Panc1 (cell line): ENCODE measurements around the gene MCU. TPM values are rescaled to one million over a fixed set of nuclear protein-coding genes. Genes with fewer than 3 reads are reported as not detected.

ENCODE experiments used
- ATAC-seq: fragments of 200-7000 bp; cut with Tn5 transposase; 2 replicates; pipeline ENCODE4 v1.9.1; 2020; ENCODE audit warnings: mild to moderate bottlenecking, moderate library complexity
- BruUV-seq: library from RNA; stranded (reverse); fragments of 400-500 nt; replicated peaks from 2 replicates; lab custom pipeline; 2021; lab: Mats Ljungman, UMichigan
- CTCF ChIA-PET: fragments of 300-600 bp; sonication (Branson Sonifier 250); formaldehyde crosslinking; loops from one replicate; lab custom pipeline; 2022; ENCODE audit warnings: antibody characterized with exemption; lab: Charles Lee
- POLR2A ChIA-PET: fragments of 300-600 bp; sonication (Branson Sonifier 250); formaldehyde crosslinking; loops from one replicate; lab custom pipeline; 2022; ENCODE audit warnings: antibody characterized with exemption; lab: Charles Lee
- DNase-seq: peaks from one replicate; pipeline ENCODE4 v3.0.0-alpha.2; 2010; ENCODE audit warnings: low read depth, low spot score
- H3K27ac ChIP-seq: 2 replicates; pipeline ENCODE4 v1.5.1; 2011; ENCODE audit warnings: mild to moderate bottlenecking, low read length, inconsistent platforms
- H3K27me3 ChIP-seq: fragments of 200-500 bp; sonication (Bioruptor generic); 2 replicates; pipeline ENCODE4 v1.6.0; 2014; ENCODE audit warnings: low read length, inconsistent platforms; ENCODE audit not compliant: control insufficient read depth, insufficient read depth
- H3K36me3 ChIP-seq: fragments of 200-500 bp; sonication (Bioruptor generic); 2 replicates; pipeline ENCODE4 v1.5.1; 2014; ENCODE audit warnings: inconsistent platforms, mild to moderate bottlenecking, low read length, moderate library complexity; ENCODE audit not compliant: control insufficient read depth, insufficient read depth
- H3K4me1 ChIP-seq: 2 replicates; pipeline ENCODE4 v1.5.1; 2011; ENCODE audit warnings: inconsistent platforms, mild to moderate bottlenecking, low read length, moderate library complexity; ENCODE audit not compliant: control insufficient read depth, insufficient read depth
- H3K4me3 ChIP-seq, 2 experiments: 2 replicates each; pipeline ENCODE4 v1.5.1; 2011 to 2012; ENCODE audit warnings: low read depth in 2 of 2, low read length in 2 of 2, mild to moderate bottlenecking in 2 of 2, inconsistent platforms in 1 of 2, moderate library complexity in 1 of 2
- H3K9me3 ChIP-seq: fragments of 200-500 bp; sonication (Bioruptor generic); 2 replicates; pipeline ENCODE4 v1.5.1; 2014; ENCODE audit warnings: low read depth, mild to moderate bottlenecking, inconsistent platforms, low read length, moderate library complexity; ENCODE audit not compliant: control insufficient read depth, insufficient read depth
- CTCF ChIP-seq: fragments of 450-650 bp; IDR thresholded peaks from 2 replicates; pipeline ENCODE4 v1.5.1; 2017; ENCODE audit warnings: mild to moderate bottlenecking
- POLR2AphosphoS5 ChIP-seq: IDR thresholded peaks from 2 replicates; pipeline ENCODE4 v1.6.1; 2012; ENCODE audit warnings: mild to moderate bottlenecking, low read depth, low read length, moderate library complexity
- SIN3A ChIP-seq: IDR thresholded peaks from 2 replicates; pipeline ENCODE4 v1.6.1; 2012; ENCODE audit warnings: low read depth, mild to moderate bottlenecking, low read length, moderate library complexity, borderline replicate concordance; ENCODE audit not compliant: insufficient read depth
- TCF7L2 ChIP-seq: IDR thresholded peaks from 2 replicates; pipeline ENCODE4 v1.6.1; 2011; ENCODE audit warnings: mild to moderate bottlenecking, low read depth, low read length, inconsistent platforms
- in situ Hi-C: cut with HindIII; loops from 2 replicates; pipeline ENCODE4 v1.10.0; 2016; ENCODE audit warnings: low sequenced_read_pairs, low pct_unique_long_range_greater_than_20kb
- intact Hi-C: fragments of 100-400 bp; cut with micrococcal nuclease; formaldehyde crosslinking; loops from one replicate; pipeline ENCODE4 v1.10.0; 2022; ENCODE audit not compliant: unreplicated experiment
- total RNA-seq: library from RNA; stranded (reverse); gene quantifications from one replicate; pipeline ENCODE4 v1.2.1, GENCODE V29; 2021; ENCODE audit not compliant: unreplicated experiment
- TF ChIP-seq, protein P1 (sequence below), 2 experiments: IDR thresholded peaks; 2 replicates each; pipeline ENCODE4 v1.6.1; 2011 to 2012; ENCODE audit warnings: low read depth in 2 of 2, control low read depth in 1 of 2, low read length in 1 of 2, mild to moderate bottlenecking in 1 of 2, moderate library complexity in 1 of 2; ENCODE audit not compliant: insufficient read depth in 1 of 2

Gene MCU
- total RNA-seq, 1 experiment from 2014 or later = 31.6 TPM

DNA sequence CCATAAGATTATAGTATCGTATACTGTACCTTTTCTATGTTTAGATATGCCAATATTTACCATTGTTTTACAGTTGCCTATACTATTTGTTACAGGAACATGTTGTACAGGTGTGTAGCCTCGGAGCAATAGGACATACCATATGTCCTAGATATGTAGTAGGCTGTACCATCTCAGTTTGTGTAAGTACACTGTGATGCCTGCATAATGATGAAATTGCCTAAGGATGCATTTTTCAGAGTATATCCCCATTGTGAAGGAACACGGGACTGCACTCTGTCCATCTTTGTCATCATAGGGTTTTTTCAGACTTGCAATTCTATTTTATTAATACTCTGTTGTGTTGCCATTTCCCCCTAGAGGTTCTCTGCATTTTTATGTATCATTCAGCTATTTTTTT, 50.1 kb downstream of the MCU start:
- TF ChIP-seq POLR2AphosphoS5 (no peak), TCF7L2 (no peak), CTCF (no peak), SIN3A (no peak)
- TF ChIP-seq, protein P1, sequence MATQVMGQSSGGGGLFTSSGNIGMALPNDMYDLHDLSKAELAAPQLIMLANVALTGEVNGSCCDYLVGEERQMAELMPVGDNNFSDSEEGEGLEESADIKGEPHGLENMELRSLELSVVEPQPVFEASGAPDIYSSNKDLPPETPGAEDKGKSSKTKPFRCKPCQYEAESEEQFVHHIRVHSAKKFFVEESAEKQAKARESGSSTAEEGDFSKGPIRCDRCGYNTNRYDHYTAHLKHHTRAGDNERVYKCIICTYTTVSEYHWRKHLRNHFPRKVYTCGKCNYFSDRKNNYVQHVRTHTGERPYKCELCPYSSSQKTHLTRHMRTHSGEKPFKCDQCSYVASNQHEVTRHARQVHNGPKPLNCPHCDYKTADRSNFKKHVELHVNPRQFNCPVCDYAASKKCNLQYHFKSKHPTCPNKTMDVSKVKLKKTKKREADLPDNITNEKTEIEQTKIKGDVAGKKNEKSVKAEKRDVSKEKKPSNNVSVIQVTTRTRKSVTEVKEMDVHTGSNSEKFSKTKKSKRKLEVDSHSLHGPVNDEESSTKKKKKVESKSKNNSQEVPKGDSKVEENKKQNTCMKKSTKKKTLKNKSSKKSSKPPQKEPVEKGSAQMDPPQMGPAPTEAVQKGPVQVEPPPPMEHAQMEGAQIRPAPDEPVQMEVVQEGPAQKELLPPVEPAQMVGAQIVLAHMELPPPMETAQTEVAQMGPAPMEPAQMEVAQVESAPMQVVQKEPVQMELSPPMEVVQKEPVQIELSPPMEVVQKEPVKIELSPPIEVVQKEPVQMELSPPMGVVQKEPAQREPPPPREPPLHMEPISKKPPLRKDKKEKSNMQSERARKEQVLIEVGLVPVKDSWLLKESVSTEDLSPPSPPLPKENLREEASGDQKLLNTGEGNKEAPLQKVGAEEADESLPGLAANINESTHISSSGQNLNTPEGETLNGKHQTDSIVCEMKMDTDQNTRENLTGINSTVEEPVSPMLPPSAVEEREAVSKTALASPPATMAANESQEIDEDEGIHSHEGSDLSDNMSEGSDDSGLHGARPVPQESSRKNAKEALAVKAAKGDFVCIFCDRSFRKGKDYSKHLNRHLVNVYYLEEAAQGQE (IDR thresholded peaks at IDR 0.05; ENCODE audit: insufficient read depth in 1 of 2, low read depth in 2 of 2, low read length in 1 of 2) = no peak
- in situ Hi-C loops = no loop called here

GRCh38 chr10:72742797-72743196, 50.9 kb downstream of the MCU start:
- H3K27ac ChIP-seq = no peak overlapping the region
- no TSS peak for BruUV-seq
- CTCF ChIA-PET = no interaction called here

More for the DNA sequence above, 50.1 kb downstream of the MCU start:
- H3K27ac ChIP-seq = no peak overlapping the region
- ATAC-seq (no peak), DNase-seq (no peak)
- intact Hi-C loops = no loop called here
- H3K36me3 ChIP-seq = no peaks in the 10 kb centered on the region
- CTCF ChIA-PET = no interaction called here
- no peaks in the 10 kb centered on the region for H3K27me3 ChIP-seq
- no peak overlapping the region for H3K4me3 ChIP-seq
- POLR2A ChIA-PET = no interaction called here
- BruUV-seq = no TSS peak
- H3K4me1 ChIP-seq = no peaks in the 10 kb centered on the region
- no peaks in the 10 kb centered on the region for H3K9me3 ChIP-seq

More at GRCh38 chr10:72742797-72743196, 50.9 kb downstream of the MCU start:
- Histone ChIP-seq H3K4me3 (no peak overlapping the region), H3K36me3 (no peaks in the 10 kb centered on the region), H3K27me3 (no peaks in the 10 kb centered on the region), H3K4me1 (no peaks in the 10 kb centered on the region), H3K9me3 (no peaks in the 10 kb centered on the region)
- no peak for DNase-seq
- ATAC-seq = no peak
- POLR2A ChIA-PET = no interaction called here
- intact Hi-C loops (no loop called here), in situ Hi-C loops (no loop called here)
- no peak for TF ChIP-seq SIN3A
- TF ChIP-seq, protein P1 (IDR thresholded peaks at IDR 0.05; ENCODE audit: insufficient read depth in 1 of 2, low read depth in 2 of 2, low read length in 1 of 2) = no peak
- TF ChIP-seq TCF7L2 = no peak
- TF ChIP-seq CTCF = no peak
- TF ChIP-seq POLR2AphosphoS5 = no peak
